Measurements from ENCODE around the gene ZNF304. TPM values are rescaled to one million over a fixed set of nuclear protein-coding genes. Genes with fewer than 3 reads are reported as not detected.

ZNF304 gene
- total and polyA plus RNA-seq, 2 of the 13 experiments (the other 11 are each of a cell fraction or from before 2014, with no cell fraction given) = 3.4 to 8.0 TPM

- TF ChIP-seq ATF3 (CRISPR knock-in tag; IDR thresholded peaks at IDR 0.05) (no peak), HMG20B (CRISPR knock-in tag; conservative IDR thresholded peaks at IDR 0.05) (no peak), GABPB1 (CRISPR knock-in tag; IDR thresholded peaks at IDR 0.05) (peak; percentile 93), SETDB1 (CRISPR knock-in tag; IDR thresholded peaks at IDR 0.05; ENCODE audit: borderline replicate concordance) (no peak), ARID3A (IDR thresholded peaks at IDR 0.05; ENCODE audit: low read depth, low read length) (no peak), CHCHD3 (CRISPR knock-in tag; IDR thresholded peaks at IDR 0.05) (no peak), ZNF644 (CRISPR knock-in tag; IDR thresholded peaks at IDR 0.05; ENCODE audit: low read depth) (no peak), ZNF577 (CRISPR knock-in tag; IDR thresholded peaks at IDR 0.05; ENCODE audit: borderline replicate concordance, low read depth) (no peak), ZSCAN20 (CRISPR knock-in tag; IDR thresholded peaks at IDR 0.05; ENCODE audit: borderline replicate concordance) (no peak), ZMAT3 (CRISPR knock-in tag; conservative IDR thresholded peaks at IDR 0.05) (0 out of 2 replicates have a peak, but pooled peaks have one; percentile 46), PHF21A (CRISPR knock-in tag; IDR thresholded peaks at IDR 0.05) (no peak), ZFY (CRISPR knock-in tag; IDR thresholded peaks at IDR 0.05) (peak; percentile 77), TSC22D2 (CRISPR knock-in tag; IDR thresholded peaks at IDR 0.05; ENCODE audit: borderline replicate concordance) (peak; percentile 40; the same call in 1 of the 2 replicates), KDM6A (CRISPR knock-in tag; IDR thresholded peaks at IDR 0.05; ENCODE audit: low read depth) (no peak), SAFB2 (CRISPR knock-in tag; IDR thresholded peaks at IDR 0.05; ENCODE audit: borderline replicate concordance, low read depth) (no peak), ZNF576 (CRISPR knock-in tag; IDR thresholded peaks at IDR 0.05) (no peak), NR1H2 (CRISPR knock-in tag; IDR thresholded peaks at IDR 0.05; ENCODE audit: borderline replicate concordance, low read depth) (no peak), ZNF550 (CRISPR knock-in tag; IDR thresholded peaks at IDR 0.05; ENCODE audit: borderline replicate concordance) (no peak), JUN (CRISPR knock-in tag; IDR thresholded peaks at IDR 0.05) (no peak), CCAR2 (optimal IDR thresholded peaks at IDR 0.05; ENCODE audit: low read depth, low read length) (no peak), DZIP1 (CRISPR knock-in tag; IDR thresholded peaks at IDR 0.05) (0 out of 2 replicates have a peak, but pooled peaks have one; percentile 62), ZNF547 (CRISPR knock-in tag; IDR thresholded peaks at IDR 0.05) (no peak), PBX3 (CRISPR knock-in tag; IDR thresholded peaks at IDR 0.05; ENCODE audit: borderline replicate concordance) (no peak)
These were observed at the start of gene ZNF304 (continued) for GRCh38 chr19:57350877-57351805.

All from HepG2 (cell line).